Measurements from ENCODE around the gene TUBA3D. TPM values are rescaled to one million over a fixed set of nuclear protein-coding genes. Genes with fewer than 3 reads are reported as not detected.
A peak's percentile ranks its signal among the peaks of the same experiment; 100 is the strongest.
"Not testable (repeated sequence)": the region's sequence is repeated elsewhere in the genome, so short reads cannot be mapped to it uniquely, and the experiment has no call there.

The TUBA3D gene
- total and polyA plus RNA-seq, 2 experiments from 2014 or later: 0.40 TPM; not detected in 1

GRCh38 chr2:131515235-131515634, 39.3 kb downstream of the TUBA3D start:
- DNase-seq (ENCODE audit: low read depth in 1 of 2, low spot score in 1 of 2); H3K27ac ChIP-seq; H3K4me3 ChIP-seq; H3K27me3 ChIP-seq; H3K9me3 ChIP-seq (ENCODE audit: low read depth); H3K4me1 ChIP-seq (ENCODE audit: low read depth); H3K36me3 ChIP-seq: not testable (repeated sequence)

DNA sequence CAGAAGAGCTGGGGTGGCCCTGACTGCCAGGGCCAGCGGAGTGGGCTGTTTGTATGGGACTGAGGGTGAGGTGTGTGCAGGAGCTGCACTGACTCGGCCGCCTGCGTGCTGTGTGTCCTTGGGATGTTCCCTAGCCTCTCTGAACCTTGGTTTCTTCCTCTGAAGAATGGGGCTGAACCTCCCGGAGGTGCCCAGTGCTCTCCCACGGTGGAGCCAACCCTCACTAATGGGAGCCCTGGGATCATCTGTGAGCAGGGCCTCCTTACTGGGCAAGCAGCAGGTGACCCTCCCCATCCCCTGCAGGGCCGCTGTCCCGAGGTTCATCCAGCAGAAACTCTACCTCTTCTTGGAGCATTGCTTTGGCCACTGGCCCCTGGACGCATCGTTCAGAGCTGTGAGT, 40.1 kb downstream of the TUBA3D start:
- H3K9me3 ChIP-seq (ENCODE audit: low read depth): no peaks in the 10 kb centered on the region
- H3K4me3 ChIP-seq: no peak overlapping the region
- TF ChIP-seq, protein P1, sequence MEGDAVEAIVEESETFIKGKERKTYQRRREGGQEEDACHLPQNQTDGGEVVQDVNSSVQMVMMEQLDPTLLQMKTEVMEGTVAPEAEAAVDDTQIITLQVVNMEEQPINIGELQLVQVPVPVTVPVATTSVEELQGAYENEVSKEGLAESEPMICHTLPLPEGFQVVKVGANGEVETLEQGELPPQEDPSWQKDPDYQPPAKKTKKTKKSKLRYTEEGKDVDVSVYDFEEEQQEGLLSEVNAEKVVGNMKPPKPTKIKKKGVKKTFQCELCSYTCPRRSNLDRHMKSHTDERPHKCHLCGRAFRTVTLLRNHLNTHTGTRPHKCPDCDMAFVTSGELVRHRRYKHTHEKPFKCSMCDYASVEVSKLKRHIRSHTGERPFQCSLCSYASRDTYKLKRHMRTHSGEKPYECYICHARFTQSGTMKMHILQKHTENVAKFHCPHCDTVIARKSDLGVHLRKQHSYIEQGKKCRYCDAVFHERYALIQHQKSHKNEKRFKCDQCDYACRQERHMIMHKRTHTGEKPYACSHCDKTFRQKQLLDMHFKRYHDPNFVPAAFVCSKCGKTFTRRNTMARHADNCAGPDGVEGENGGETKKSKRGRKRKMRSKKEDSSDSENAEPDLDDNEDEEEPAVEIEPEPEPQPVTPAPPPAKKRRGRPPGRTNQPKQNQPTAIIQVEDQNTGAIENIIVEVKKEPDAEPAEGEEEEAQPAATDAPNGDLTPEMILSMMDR (IDR thresholded peaks at IDR 0.05; ENCODE audit: low read depth, low read length): no peak
- H3K27me3 ChIP-seq: no peaks in the 10 kb centered on the region
- H3K4me1 ChIP-seq (ENCODE audit: low read depth): no peaks in the 10 kb centered on the region
- H3K36me3 ChIP-seq: no peaks in the 10 kb centered on the region
- no peak for DNase-seq (ENCODE audit: low read depth in 1 of 2, low spot score in 1 of 2)
- no peak overlapping the region for H3K27ac ChIP-seq

DNA sequence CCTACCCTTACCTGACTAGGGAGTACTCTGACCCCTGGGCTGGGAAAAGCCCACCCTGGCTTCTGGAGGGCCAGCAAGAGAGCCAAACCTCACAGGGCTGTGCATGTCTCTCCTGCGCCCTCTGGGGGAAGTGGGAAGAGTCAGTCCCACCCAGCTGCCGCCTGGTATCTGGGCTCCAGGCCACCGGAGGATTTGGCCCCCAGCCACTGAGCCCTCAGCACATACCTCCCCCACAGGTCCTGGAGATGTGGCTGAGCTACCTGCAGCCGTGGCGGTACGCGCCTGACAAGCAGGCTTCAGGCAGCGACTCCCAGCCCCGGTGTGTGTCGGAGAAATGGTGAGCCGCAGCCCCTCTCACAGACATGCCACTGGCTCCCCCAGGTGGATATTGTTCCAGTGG, 40.7 kb downstream of the TUBA3D start:
- not testable (repeated sequence) for H3K4me1 ChIP-seq (ENCODE audit: low read depth); H3K27ac ChIP-seq; H3K36me3 ChIP-seq; H3K27me3 ChIP-seq; H3K9me3 ChIP-seq (ENCODE audit: low read depth); H3K4me3 ChIP-seq
- TF ChIP-seq, protein P1 (IDR thresholded peaks at IDR 0.05; ENCODE audit: low read depth, low read length): peak; percentile 39
- DNase-seq (ENCODE audit: low read depth in 1 of 2, low spot score in 1 of 2): peak; percentile 6 to 29

- TF ChIP-seq, protein P1 (IDR thresholded peaks at IDR 0.05; ENCODE audit: low read depth, low read length): no peak
- Histone ChIP-seq H3K9me3 (ENCODE audit: low read depth) (no peaks in the 10 kb centered on the region), H3K27ac (no peak overlapping the region), H3K36me3 (no peaks in the 10 kb centered on the region), H3K4me3 (no peak overlapping the region), H3K4me1 (ENCODE audit: low read depth) (no peaks in the 10 kb centered on the region), H3K27me3 (no peaks in the 10 kb centered on the region)
- no peak for DNase-seq (ENCODE audit: low read depth in 1 of 2, low spot score in 1 of 2)
Measured at GRCh38 chr2:131517106-131517831, 41.4 kb downstream of the TUBA3D start.

DNA sequence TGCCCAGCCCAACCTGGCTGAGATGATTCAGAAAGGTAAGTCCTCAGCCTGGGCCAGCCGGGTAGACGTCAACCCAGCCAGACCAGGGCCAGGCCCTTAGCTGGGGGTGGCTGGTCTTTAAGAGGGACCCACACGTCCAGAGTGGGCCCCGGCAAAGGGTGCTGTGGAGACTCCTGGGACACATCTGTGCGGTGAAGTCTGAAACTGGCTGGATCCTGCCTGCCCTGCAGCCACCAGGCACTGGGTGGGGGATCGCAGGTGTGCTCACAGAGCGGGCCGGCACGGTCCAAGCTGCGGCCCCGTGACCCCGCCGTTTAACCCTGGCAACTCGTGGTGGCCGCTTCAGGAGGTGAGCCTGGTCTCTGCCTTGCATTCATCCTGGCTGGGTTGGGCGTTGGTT, 41.9 kb downstream of the TUBA3D start:
- H3K27ac ChIP-seq; H3K9me3 ChIP-seq (ENCODE audit: low read depth); H3K4me1 ChIP-seq (ENCODE audit: low read depth); DNase-seq (ENCODE audit: low read depth in 1 of 2, low spot score in 1 of 2); H3K36me3 ChIP-seq; H3K27me3 ChIP-seq; H3K4me3 ChIP-seq: not testable (repeated sequence)

DNA sequence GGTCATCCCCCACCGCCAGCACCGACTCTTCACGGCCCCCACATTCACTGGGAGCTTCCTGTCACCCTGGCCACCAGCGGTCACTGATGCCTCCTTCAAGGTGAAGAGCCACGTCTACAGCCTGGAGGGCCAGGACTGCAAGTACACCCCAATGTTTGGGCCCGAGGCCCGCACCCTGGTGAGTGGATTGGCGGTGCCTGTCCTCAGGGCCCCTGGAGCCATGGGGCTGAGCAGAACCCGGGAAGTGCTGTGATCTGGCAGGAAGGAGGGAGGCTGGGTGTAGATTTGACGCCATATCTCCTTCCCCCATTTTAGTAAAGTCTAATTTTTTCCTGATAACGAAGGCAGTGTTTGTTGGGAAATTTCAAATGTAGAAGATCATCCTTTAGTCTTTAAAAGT, 42.6 kb downstream of the TUBA3D start:
- not testable (repeated sequence) for H3K36me3 ChIP-seq; H3K27ac ChIP-seq; DNase-seq (ENCODE audit: low read depth in 1 of 2, low spot score in 1 of 2); H3K4me3 ChIP-seq; H3K4me1 ChIP-seq (ENCODE audit: low read depth); H3K9me3 ChIP-seq (ENCODE audit: low read depth); H3K27me3 ChIP-seq

GRCh38 chr2:131519466-131519865, 43.5 kb downstream of the TUBA3D start:
- Histone ChIP-seq H3K4me1 (ENCODE audit: low read depth) (no peaks in the 10 kb centered on the region), H3K36me3 (no peaks in the 10 kb centered on the region), H3K9me3 (ENCODE audit: low read depth) (no peaks in the 10 kb centered on the region), H3K4me3 (no peak overlapping the region), H3K27ac (no peak overlapping the region), H3K27me3 (no peaks in the 10 kb centered on the region)
- TF ChIP-seq, protein P1 (IDR thresholded peaks at IDR 0.05; ENCODE audit: low read depth, low read length): no peak
- no peak for DNase-seq (ENCODE audit: low read depth in 1 of 2, low spot score in 1 of 2)

- H3K4me3 ChIP-seq; H3K9me3 ChIP-seq (ENCODE audit: low read depth); H3K36me3 ChIP-seq; H3K27me3 ChIP-seq; DNase-seq (ENCODE audit: low read depth in 1 of 2, low spot score in 1 of 2); H3K4me1 ChIP-seq (ENCODE audit: low read depth); H3K27ac ChIP-seq: not testable (repeated sequence)
Measured at GRCh38 chr2:131519871-131520470, 44.1 kb downstream of the TUBA3D start.

Measured in cardiac muscle cell (in vitro differentiated cells and primary cell).